A673 (cell line): ENCODE measurements around the gene RIC1.

Experiments
- EZH2 ChIP-seq: fragments of 200-600 bp; sonication (generic); IDR thresholded peaks from 2 replicates; pipeline ENCODE4 v1.6.1; 2017; ENCODE audit warnings: borderline replicate concordance, low read depth, mild to moderate bottlenecking, mixed read lengths, antibody characterized with exemption, low read length; ENCODE audit not compliant: poor library complexity, severe bottlenecking
- TF ChIP-seq, protein P1 (sequence below): fragments of 300-800, 200-600 bp; sonication (generic); conservative IDR thresholded peaks from 2 replicates; pipeline ENCODE4 v1.5.1; 2017; ENCODE audit warnings: low read depth, mild to moderate bottlenecking, antibody characterized with exemption, low read length, moderate library complexity, mixed read lengths

DNA sequence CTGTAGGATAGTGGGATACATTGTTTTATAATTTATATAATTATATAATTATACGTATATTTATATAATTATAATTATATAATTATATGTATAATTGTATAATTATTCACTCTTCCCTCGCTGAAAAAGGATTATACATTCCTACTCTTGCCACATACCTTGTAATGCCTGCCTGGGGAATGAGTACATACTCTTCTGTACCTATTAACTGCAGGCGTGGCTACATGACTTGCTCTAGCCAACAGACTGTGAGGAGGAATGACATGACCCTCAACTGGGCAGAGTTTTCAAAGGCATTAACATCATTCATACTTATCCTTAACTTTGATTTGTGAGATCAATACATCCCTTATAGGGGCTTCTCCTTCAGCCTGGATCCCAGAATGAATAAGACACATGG, 184.9 kb downstream of the RIC1 start:
- TF ChIP-seq, protein P1, sequence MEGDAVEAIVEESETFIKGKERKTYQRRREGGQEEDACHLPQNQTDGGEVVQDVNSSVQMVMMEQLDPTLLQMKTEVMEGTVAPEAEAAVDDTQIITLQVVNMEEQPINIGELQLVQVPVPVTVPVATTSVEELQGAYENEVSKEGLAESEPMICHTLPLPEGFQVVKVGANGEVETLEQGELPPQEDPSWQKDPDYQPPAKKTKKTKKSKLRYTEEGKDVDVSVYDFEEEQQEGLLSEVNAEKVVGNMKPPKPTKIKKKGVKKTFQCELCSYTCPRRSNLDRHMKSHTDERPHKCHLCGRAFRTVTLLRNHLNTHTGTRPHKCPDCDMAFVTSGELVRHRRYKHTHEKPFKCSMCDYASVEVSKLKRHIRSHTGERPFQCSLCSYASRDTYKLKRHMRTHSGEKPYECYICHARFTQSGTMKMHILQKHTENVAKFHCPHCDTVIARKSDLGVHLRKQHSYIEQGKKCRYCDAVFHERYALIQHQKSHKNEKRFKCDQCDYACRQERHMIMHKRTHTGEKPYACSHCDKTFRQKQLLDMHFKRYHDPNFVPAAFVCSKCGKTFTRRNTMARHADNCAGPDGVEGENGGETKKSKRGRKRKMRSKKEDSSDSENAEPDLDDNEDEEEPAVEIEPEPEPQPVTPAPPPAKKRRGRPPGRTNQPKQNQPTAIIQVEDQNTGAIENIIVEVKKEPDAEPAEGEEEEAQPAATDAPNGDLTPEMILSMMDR = no peak
- TF ChIP-seq EZH2 = no peak
